GM18517 (cell line): ENCODE results near the gene PLAU.
"Not testable (repeated sequence)": the region's sequence is repeated elsewhere in the genome, so short reads cannot be mapped to it uniquely, and the experiment has no call there.

Experiments used
- ATAC-seq: cut with Tn5 transposase; IDR thresholded peaks from one replicate; pipeline ENCODE4 v1.9.1; 2021; ENCODE audit warnings: mild to moderate bottlenecking, moderate library complexity; ENCODE audit not compliant: unreplicated experiment

The PLAU gene

DNA sequence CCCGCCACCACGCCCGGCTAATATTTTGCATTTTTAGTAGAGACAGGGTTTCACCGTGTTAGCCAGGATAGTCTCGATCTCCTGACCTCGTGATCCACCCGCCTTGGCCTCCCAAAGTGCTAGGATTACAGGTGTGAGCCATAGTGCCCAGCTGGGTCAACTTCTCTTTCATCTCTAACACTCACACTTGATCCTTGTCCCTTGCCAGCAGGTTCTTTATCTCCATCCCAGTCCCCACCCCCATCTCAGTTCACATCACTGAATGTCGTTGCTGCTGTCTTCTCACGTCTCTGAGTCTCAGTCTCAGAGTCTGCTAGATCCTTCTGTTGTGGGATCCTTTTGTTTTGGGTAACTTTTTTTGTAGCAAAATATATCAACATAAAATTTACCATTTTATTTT lies 15.6 kb upstream of the PLAU start:
- ATAC-seq = not testable (repeated sequence)

DNA sequence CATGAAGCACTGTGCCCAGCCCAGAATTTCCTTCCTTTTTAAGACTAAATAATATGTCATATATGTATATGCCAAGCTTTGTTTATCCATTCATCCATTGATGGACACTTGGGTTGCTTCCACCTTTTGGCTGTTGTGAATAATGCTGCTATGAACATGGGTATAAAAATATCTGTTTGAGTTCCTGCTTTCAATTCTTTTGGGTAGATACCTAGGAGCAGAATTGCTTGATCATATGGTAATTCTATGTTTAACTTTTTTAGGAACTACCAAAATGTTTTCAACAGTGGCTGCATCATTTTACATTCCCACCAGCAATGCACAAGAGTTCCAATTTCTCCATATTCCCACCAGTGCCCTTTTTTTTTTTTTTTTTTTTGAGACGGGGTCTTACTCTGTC lies 13.2 kb upstream of the PLAU start:
- ATAC-seq = no peak

DNA sequence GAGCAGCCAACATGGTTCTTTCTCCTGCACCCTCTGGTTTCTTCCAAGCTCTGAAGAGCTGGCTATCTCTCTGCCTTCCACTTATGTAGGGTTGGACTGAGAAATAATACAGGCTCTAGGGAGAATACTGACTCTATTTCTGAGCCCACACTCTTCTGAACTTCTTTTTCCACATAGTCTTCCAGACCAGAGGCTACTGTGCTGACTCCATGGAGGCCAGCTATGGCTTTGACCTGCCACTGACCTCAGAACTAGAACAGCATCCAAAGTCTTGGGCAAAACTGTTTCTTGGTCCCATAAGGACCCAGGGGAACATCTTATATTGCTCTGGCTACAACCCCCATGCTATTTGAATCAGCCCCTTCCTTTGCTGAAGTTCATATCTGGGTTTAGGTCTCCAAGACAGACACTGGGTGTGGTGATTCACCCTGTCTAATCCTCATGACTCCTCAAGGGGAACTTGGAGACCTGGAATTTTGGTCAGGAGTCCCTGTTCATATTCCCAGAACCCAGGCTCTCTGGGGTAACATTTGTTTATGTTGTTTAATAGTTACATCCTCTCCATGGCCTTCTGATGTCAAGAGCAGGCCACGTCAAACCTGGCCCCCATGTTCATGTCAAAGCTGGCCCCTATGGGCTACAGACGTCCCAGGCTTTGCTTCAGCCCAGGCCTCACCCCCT lies 12.1 kb upstream of the PLAU start:
- no peak for ATAC-seq

DNA sequence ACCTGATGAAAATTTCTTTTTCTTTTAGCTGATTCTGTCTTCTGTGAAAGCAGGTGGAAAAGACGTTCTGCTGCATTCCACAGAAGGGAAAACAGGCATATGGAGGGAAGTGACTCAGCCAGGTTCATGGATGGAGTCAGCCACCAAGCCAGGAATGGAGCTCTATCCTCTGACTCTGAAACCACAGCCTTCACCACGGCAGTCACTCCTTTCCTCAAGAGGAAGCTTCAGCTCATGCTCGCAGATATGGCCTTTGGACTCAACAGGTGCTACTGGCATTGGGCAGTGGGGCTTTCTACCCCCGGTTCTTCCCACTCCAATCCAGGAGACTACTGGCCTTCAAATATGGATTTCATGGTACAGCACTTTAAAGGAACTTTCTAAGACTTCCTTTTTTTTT lies 11.5 kb upstream of the PLAU start:
- no peak for ATAC-seq

DNA sequence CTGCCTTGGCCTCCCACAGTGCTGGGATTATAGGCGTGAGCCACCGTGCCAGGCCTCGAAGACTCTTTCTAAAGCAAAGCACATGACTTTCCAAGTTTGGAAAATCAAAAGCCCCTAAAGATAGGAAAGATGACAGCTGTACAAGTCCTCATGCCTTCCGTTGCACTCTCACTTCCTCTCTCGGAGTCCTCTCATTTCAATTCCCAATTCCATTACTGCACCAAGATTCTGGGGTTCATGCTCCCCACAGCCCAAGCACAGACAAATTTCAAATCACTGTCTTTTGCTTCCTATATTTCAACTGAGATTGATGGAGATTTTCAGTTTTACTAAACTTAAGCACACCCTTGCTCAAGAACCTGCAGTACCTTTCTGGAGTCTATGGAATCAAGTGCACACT lies 10.9 kb upstream of the PLAU start:
- ATAC-seq = no peak

DNA sequence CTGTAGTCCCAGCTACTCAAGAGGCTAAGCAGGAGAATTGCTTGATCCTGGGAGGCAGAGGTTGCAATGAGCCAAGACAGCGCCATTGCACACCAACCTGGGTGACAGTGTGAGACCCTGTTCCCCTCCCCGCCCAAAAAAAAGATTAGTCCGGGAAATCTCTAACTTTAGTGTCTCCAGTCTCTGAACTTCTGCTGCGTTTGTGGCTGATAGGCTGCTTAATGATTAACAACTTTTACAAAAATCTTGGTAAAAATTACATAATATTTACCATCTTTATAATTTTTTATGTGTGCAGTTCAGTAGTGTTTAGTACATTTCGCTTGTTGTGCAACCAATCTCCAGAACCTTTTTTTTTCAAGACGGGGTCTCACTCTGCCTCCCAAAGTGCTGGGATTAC lies 9.7 kb upstream of the PLAU start:
- ATAC-seq = no peak

DNA sequence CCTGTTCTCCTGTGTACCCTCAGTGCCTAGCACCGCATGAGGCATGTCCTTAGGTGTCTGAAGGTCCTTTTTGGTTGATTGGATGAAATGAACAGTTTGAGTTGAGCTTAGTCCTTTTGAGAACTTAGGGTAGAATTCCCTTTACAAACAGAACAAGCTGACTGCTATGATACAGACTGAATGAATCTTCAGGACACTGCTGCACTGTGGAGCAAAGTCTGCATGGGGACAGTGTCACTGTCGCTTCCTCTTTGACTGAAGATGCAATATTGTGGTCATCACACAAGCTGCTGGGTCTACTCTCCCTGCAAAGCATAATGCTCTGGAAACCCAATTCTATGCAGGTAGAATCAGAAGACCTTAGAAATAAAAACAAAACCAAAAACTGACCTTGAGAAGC lies 8.6 kb upstream of the PLAU start:
- ATAC-seq = no peak

DNA sequence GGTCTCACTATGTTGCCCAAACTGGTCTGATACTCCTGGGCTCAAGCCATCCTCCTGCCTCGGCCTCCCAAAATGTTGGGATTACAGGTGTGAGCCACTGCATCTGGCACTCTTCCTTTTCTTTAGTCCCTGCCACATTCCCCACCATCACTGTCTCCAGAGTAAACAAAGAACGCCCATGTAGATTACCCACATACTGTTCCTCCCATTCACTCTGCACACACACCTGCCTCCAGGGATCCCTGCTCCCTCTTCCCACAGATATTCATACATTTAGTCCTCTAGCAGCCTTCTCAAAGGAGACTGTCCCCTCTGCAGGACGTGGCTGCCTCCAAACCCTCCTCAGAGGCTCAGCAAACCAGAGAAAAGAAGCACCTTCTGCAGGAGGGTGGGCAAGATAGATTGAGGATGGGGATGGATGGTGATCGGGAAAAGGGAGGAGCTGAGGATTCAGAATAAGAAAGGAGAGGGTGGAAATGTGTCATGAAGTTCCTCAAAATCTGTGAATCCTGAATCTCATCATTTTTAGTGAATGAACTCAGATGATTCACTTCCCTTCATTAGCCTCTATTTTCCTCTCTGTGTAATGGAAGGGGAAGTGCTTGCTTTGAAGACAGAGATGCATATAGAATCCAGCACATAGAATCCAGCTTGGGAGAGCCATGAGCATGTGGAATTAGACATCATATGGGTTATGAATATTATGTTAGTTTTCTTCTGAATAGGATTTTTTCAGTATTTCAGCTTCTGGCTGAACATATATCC lies 5.5 kb upstream of the PLAU start:
- ATAC-seq = no peak

DNA sequence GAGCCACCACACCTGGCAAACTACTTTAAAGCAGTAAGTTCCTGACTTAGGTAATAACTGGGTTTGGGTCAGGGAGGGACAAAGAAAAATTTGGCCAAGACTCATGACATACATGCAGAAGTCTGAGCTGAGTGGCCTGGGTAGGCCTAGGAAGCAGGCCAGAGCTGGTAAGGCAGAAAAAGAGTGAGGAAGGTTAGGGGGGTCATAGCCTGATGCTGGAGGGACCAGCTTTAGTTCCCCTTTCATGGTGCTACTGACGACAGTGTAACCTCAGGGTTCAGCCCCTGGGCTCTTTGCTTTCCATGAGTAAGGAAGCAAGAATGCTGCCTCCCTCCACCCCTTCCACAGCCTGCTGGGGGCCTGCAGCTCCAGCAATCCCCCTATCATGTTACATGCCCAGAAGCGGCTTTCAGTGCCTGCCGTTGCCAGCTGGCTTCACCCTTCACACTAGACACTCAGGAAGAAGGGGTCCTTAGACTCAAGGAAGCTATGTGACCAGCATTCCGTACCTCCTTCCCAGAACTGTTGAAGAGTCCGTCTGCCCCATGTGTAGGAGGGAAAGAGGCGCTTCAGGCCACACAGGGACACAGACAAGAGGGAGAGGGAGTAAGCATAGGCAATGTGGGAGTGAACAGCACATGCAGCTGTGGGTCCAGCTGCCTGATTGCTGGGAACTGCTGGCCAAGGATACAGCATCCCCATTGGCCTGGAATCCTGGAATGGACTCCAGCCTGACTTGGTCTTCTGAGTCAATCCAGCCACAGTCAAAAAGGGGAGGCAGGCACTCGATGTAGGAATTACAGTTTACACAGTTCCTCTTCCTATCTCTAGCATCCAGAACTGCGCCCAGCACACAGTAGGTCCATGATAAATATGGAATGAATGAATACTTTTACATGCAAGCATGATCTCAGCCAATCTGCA lies 4.1 kb upstream of the PLAU start:
- ATAC-seq = no peak

DNA sequence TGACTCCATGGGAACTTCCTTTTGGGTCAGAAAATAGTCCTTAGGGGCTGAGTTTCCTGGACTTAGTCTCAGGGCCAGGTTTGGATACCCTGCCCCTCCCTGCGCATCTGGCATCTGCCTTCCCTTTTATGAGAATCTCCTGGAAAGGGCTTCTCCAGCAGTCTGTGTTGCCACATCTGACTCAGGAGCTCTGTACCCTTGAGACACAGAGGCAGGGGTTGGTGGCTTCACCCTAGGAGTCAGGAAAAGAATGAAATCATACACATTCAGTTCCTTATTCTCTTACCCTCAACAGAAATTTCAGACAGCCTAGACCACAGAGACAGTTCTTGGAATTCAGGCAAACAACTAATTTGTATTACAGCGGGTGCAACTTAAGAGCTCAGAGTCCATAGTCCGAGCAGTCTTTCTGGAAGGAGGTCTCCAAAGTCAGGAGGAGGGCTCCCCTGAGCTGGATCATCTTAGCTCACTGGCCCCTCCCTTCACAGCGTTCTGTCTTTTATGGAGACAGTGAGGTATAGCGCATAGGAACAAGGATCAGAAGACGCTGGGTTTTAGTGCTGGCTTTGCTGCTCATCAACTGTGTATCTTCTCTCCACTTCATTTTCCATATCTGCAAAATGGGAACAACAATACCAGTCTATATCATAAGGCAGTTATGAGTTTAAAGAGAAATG lies 3.0 kb upstream of the PLAU start:
- ATAC-seq = no peak

DNA sequence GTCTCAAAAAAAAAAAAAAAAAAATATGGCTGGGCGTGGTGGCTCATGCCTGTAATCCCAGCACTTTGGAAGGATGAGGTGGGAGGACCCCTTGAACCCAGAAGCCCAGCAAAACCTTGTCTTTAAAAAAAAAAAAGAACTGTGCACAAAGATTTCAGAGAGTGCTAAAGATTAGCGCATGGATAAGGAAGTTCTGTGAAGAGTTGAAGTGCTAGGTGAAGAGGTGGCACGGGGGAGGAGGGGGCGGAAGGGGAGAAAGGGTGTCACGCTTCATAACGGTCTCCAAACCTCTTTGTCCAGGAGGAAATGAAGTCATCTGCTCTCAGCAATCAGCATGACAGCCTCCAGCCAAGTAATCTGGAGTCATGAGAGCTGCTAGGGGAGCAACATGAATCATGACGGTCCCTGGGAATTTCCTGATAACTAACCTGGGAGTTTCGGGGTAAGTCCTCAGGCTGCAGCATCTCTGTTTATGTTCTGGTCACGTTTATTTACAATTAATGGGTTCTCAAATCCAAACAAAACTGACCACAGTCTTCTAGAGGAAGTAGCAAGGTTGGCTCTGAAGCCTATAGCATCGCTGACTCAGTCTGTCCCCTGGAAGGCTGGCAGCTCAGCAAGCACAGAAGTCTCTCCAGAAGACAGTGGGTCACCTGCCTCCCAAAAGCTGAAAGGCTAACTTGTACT lies 1.9 kb upstream of the PLAU start:
- ATAC-seq = peak; percentile 43

DNA sequence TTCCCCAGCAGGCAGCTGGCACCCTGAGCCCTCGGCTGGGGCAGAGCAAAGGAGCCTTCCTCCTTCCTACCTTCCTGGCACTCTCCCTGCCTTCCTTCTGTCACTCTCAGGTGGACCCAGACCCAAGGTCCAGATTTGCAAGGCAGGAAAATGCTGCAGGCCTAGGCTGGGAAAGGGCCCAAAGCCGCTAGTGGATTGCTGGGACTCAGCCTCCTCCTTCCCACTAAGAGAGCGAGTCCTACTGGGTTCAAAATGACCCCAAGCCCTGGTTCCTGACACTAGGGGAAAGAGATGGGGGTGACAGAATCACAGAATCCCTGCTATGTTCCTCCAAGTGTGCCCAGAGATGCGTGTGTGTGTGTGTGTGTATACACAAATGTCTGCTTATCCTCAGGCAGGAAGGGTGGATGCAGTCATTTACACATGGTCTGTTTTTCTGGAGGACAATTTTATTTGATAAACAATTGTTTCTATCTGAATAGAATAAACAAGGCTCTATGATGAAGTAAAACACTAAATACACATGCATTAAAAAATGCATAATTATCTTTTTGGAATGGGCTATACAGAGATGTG lies 1.3 kb upstream of the PLAU start:
- no peak for ATAC-seq

DNA sequence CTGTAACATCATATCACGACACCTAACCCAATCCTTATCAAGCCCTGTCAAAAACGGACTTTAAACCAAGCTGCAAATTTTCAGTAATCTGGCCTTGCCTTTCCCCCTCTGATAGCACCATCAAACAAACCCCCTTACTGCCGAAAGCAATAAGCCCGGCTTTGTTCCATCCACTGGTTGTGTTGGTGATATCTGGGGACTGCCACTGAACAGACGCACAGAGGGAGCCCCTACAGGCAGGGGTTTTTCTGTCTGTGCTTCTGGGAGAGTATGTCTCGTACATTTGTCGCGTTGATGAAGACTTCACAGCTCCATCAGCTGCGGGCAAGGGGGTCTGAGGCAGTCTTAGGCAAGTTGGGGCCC lies 550 bp upstream of the PLAU start:
- no peak for ATAC-seq

DNA sequence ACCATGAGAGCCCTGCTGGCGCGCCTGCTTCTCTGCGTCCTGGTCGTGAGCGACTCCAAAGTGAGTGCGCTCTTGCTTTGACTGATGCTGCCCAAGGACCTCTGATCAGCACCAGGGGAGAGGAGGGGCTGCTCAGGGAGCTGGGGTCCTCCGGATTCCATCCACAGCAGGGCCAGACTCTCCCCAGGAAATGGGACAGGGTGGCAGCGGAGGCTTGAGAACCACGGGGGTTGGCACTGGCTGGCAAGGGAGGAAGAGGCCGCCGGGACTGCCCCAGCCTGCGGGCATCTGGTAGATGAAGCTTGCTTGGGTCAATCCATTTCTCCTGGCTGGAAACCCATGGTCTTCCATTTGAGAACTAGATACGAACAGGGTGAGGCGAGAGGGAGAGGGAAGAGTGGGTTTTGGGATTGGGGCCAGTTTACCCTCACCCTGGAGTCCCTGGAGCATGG lies 647 bp downstream of the PLAU start:
- ATAC-seq = no peak

DNA sequence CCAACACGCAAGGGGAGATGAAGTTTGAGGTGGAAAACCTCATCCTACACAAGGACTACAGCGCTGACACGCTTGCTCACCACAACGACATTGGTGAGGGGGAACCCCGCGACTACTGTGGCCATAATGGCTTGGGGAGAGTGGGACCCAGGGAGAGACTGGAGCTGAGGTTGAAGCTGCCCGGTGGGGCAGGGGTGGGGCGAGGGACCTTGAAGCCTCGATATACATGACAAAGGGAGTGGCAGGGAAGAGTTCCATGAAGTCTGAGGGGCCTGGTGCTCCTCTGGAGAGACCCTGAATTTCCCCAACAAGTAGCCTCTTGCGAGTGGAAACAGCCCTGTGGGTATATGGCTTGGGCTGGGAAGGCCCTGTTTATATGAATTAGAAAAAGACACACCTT lies 3.1 kb downstream of the PLAU start:
- ATAC-seq = no peak

DNA sequence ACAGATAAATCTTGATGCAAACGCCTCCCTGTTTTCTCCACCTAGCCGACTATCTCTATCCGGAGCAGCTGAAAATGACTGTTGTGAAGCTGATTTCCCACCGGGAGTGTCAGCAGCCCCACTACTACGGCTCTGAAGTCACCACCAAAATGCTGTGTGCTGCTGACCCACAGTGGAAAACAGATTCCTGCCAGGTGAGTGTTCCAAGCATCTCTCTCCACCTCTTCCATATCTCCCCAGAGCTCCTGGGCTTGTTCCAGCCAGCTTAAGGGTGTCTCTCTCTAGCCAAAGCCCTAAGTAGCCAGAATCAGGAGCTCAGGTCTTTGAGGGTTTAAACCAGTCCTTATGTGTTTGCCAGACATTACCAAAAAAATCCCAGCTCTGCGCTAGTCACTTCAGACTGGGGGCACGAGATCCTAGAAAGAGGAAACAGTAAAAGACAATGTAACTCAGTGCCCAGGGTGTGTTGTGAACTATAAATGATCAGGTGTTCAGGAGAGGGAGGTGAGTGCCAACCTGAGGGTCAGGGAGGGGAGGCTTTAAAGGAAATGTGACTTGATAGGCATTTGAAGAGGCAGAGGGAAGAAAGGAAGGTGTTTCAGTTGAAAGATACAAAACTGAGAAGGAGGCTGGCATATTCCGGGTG lies 4.4 kb downstream of the PLAU start:
- ATAC-seq = no peak

DNA sequence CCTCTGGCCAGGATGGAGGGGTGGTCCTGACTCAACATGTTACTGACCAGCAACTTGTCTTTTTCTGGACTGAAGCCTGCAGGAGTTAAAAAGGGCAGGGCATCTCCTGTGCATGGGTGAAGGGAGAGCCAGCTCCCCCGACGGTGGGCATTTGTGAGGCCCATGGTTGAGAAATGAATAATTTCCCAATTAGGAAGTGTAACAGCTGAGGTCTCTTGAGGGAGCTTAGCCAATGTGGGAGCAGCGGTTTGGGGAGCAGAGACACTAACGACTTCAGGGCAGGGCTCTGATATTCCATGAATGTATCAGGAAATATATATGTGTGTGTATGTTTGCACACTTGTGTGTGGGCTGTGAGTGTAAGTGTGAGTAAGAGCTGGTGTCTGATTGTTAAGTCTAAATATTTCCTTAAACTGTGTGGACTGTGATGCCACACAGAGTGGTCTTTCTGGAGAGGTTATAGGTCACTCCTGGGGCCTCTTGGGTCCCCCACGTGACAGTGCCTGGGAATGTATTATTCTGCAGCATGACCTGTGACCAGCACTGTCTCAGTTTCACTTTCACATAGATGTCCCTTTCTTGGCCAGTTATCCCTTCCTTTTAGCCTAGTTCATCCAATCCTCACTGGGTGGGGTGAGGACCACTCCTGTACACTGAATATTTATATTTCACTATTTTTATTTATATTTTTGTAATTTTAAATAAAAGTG lies 6.0 kb downstream of the PLAU start:
- no peak for ATAC-seq

DNA sequence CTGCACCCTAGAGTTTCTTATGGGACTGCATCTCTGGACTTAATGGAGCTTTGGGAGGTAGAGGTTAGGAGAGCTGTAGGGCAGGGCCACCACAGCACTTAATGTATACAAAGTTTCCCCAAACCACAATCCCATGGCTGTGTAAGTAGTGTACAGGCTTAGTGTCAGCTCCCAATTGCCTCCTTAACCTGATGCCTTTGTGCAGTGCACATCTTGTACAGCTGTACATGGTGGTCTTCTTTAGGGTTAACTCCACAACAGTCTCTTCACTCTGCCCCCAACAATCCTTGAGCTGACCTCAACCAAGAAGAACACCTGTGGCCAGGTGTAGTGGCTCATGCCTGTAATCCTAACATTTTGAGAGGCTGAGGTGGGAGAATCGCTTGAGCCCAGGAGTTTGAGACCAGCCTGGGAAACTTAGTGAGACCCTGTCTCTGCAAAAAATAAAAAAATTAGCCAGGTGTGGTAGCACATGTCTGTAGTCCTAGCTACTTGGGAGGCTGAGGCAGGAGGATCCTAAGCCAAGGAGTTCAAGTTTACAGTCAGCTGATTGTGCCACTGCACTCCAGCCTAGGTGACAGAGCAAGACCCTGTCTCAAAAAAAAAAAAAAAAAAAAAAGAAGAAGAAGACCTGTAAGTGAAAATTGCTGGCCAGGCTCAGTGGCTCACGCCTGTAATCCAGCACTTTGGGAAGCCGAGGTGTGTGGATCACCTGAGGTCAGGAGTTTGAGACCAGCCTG lies 6.8 kb downstream of the PLAU start:
- no peak for ATAC-seq
